Thoracic aorta (tissue), 2 donors: Measurements from ENCODE around the gene PLXDC1. TPM values are rescaled to one million over a fixed set of nuclear protein-coding genes. Genes with fewer than 3 reads are reported as not detected.

Experiments
- ATAC-seq: fragments of 150-250 bp; one replicate; pipeline ENCODE4 v1.8.0; 2017; ENCODE audit warnings: low read depth; ENCODE audit not compliant: insufficient number of reproducible peaks, low FRiP score
- DNase-seq: peaks from one replicate; pipeline ENCODE4 v3.0.0-alpha.2; 2020; ENCODE audit warnings: low spot score
- H3K27ac ChIP-seq, 2 donors: fragments of 200-600 bp; sonication (generic); 1 replicate in 1 of 2; 2 replicates in 1 of 2; pipeline ENCODE4 v1.5.1; 2016; ENCODE audit warnings: mild to moderate bottlenecking in 2 of 2, moderate library complexity in 2 of 2
- H3K27me3 ChIP-seq: fragments of 200-600 bp; sonication (generic); replicated peaks from 2 replicates; pipeline ENCODE4 v1.6.0; 2016; ENCODE audit warnings: mild to moderate bottlenecking; ENCODE audit not compliant: insufficient read depth
- H3K36me3 ChIP-seq: fragments of 200-600 bp; sonication (generic); one replicate; pipeline ENCODE4 v1.5.1; 2016
- H3K4me1 ChIP-seq, 2 donors: fragments of 200-600 bp; sonication (generic); 1 replicate in 1 of 2; 2 replicates in 1 of 2; pipeline versions ENCODE4 v1.5.1 to v1.6.0; 2016; ENCODE audit warnings: low read depth in 2 of 2, mild to moderate bottlenecking in 1 of 2; ENCODE audit not compliant: control insufficient read depth in 1 of 2
- H3K4me3 ChIP-seq: fragments of 200-600 bp; sonication (generic); 2 replicates; pipeline ENCODE4 v1.5.1; 2016; ENCODE audit warnings: mild to moderate bottlenecking
- H3K9me3 ChIP-seq: fragments of 200-600 bp; sonication (generic); 2 replicates; pipeline ENCODE4 v1.5.1; 2016
- total RNA-seq, 2 donors: library from RNA; depleted of rRNA; stranded (reverse); fragments of >200 nt; gene quantifications; one replicate each; pipeline versions ENCODE4 v1.1.0 to v1.2.3, GENCODE V29; 2016
- TF ChIP-seq, protein P1 (sequence below): fragments of 200-600 bp; sonication (generic); IDR thresholded peaks from one replicate; pipeline ENCODE4 v1.5.1; 2019; ENCODE audit warnings: antibody characterized with exemption

PLXDC1 gene
- 10 to 100 TPM in 1 of 2 donors, 1 to 10 TPM in 1; 7.0 to 13.9 TPM for total RNA-seq

DNA sequence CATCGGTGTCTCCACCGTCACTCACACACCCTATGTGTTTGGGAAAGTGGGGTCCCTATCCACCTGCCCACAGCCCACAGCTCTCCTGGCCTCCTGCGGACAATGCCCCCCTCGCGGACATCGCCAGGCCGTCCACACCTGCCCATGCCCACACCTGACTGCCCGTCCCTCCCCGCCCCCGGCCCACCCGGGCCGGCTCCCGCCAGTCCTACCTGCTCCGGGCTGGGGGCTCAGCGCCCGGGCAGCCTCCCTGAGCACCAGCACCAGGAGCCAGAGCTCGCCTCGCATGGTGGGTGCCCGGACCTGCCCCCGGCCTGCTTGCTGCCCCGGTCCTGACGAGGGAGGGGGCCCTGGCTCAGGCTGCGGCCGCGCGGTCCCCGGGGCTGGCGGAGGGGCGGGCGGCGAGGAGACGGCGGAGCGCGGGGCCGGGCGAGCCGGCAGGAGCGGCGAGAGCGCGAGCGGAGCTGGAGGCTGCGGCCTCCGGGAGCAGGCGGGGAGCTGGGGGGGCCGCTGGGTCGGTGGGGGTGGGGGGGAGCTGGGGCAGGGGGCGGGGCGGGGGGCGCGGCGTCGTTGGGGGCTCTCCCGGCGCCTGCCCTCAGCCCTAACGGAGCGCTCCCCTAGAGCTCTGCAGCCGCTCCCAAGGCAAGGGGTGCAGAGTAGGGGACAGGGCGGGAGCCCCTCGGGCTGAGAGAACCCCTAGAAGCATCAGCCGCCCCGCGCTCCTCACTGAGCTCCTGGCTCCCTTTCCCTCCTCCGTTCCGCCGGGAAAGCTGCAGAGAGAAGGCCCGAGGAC lies at the start of gene PLXDC1:
Gene PLXDC1, minus strand, starts transcription at position 488 of the 793 bp plus-strand sequence. Its CDS starts 200 bp downstream, at position 288.
- TF ChIP-seq, protein P1, sequence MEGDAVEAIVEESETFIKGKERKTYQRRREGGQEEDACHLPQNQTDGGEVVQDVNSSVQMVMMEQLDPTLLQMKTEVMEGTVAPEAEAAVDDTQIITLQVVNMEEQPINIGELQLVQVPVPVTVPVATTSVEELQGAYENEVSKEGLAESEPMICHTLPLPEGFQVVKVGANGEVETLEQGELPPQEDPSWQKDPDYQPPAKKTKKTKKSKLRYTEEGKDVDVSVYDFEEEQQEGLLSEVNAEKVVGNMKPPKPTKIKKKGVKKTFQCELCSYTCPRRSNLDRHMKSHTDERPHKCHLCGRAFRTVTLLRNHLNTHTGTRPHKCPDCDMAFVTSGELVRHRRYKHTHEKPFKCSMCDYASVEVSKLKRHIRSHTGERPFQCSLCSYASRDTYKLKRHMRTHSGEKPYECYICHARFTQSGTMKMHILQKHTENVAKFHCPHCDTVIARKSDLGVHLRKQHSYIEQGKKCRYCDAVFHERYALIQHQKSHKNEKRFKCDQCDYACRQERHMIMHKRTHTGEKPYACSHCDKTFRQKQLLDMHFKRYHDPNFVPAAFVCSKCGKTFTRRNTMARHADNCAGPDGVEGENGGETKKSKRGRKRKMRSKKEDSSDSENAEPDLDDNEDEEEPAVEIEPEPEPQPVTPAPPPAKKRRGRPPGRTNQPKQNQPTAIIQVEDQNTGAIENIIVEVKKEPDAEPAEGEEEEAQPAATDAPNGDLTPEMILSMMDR = no peak
- no peaks in the 10 kb centered on the region for H3K36me3 ChIP-seq
- ATAC-seq = no peak
- peaks cover 11 to 18% of the 10 kb centered on the region in 2 donors for H3K4me1 ChIP-seq
- H3K27ac ChIP-seq = no peak within 1 kb of the TSS
- no peak for DNase-seq
- H3K27me3 ChIP-seq = no peaks in the 10 kb centered on the region
- no peaks in the 10 kb centered on the region for H3K9me3 ChIP-seq
- H3K4me3 ChIP-seq = peak within 1 kb of the TSS; percentile 90

DNA sequence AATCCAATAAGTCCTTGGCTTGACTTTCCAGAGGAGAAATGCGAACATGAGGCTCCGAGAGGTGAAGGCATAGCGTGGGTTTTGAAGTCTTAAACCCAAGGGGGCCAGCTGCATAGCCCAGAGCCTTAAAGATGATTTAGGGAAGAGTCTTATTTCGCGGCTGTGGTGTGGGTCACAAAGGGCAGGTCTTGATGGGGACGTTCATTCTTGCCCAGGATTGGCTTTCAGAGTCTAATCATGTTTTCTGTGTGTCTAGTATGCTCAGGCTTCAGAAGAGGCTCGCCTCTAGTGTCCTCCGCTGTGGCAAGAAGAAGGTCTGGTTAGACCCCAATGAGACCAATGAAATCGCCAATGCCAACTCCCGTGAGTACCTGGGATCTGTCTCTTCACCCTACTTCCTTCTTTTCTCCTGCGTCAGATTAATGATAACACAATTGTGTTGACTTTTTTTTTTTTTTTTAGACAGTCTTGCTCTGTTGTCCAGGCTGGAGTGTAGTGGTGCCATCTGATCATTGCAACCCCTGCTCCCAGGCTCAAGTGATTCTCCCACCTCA lies 49.6 kb upstream of the PLXDC1 start:
- no peak for ATAC-seq

DNA sequence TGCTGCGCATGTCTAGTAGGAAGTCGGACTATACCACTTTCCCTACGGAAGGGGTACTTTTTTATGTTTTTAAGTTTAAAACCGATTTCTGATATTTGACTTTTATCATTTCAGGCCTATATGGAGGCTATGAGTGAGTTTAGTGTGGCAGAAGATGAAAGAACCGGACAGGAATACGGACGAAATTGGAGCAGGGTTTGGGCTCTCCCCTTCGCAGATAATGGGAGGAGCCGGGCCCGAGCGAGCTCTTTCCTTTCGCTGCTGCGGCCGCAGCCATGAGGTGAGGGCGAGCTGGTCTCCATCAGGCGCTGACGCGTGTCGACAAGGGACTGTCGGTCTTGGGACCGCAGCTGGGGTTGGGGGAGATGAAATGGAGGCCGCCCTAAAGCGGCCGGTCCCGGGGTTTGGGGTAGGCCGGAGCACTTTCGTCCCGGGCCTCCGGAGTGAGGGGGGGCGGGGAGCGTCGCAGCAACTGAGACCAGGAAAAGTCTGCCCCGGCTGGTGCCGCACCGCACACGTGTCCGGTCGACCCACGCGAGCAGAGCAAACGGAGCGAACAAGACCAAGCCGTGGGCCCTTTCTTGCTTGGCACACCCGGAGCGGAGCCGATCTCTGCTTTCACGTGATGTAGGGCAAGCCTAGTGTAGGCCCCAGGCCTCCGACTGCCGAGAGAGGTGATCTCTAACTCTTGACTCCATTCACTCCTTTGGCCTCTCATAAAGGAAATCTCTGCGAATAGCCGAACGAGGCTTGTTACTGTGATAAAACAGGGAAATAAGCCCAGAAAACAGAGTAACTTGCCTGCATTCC lies 48.8 kb upstream of the PLXDC1 start, which contains the start of gene RPL19:
Gene RPL19, plus strand, starts transcription at position 214 of the 810 bp plus-strand sequence. Its CDS starts 62 bp downstream, at position 276.
- Histone ChIP-seq H3K9me3 (no peaks in the 10 kb centered on the region), H3K27ac (peak within 1 kb of the TSS; percentile 92 to 97), H3K4me3 (peak within 1 kb of the TSS; percentile 80), H3K27me3 (no peaks in the 10 kb centered on the region), H3K4me1 (peaks cover 28 to 44% of the 10 kb centered on the region in 2 donors), H3K36me3 (peaks cover 36% of the 10 kb centered on the region)
- DNase-seq (no peak), ATAC-seq (peak; percentile 45)
- TF ChIP-seq, protein P1 = no peak

More for the DNA sequence above, 49.6 kb upstream of the PLXDC1 start:
- Histone ChIP-seq H3K4me1 (peaks cover 20 to 36% of the 10 kb centered on the region in 2 donors), H3K36me3 (peaks cover 36% of the 10 kb centered on the region), H3K4me3 (peak overlapping the region; percentile 80), H3K9me3 (no peaks in the 10 kb centered on the region), H3K27me3 (no peaks in the 10 kb centered on the region), H3K27ac (peak overlapping the region; percentile 92 to 97)
- no peak for DNase-seq
- TF ChIP-seq, protein P1 = no peak

DNA sequence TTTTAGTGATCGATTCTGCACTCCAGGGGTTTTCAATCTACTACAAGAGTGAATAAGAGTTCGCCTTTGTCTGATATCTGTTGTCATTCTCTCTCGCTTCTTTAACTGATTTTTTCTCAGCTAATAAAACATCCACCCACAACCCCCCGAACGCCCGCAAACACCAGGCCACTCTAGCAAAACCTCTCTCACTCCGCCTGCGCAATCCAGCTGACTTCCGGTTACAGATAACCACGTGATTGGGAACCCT lies 48.3 kb upstream of the PLXDC1 start:
- Histone ChIP-seq H3K9me3 (no peaks in the 10 kb centered on the region), H3K27me3 (no peaks in the 10 kb centered on the region), H3K4me3 (peak overlapping the region; percentile 80), H3K4me1 (peaks cover 33 to 49% of the 10 kb centered on the region in 2 donors), H3K27ac (peak overlapping the region; percentile 92 to 97), H3K36me3 (peaks cover 32% of the 10 kb centered on the region)
- ATAC-seq (peak; percentile 78), DNase-seq (peak; percentile 86)
- TF ChIP-seq, protein P1 = no peak

DNA sequence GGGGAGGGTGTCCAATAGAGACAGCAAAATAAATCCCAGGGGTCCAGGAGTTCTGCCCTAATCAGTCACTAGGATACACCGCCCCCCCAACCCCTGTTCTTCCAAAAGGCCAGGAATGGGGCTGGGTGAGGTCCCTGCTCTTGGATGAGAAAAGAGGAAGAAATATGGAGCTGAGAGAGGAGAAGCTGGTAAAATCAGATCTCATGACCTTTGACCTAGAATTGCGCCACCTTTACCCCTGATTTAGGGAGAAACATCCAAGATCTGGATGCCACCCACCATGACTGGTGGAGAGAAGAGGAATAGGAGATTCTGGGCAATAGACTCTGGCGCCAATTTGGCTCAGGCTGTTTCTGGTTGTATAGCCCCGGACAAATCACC lies 46.7 kb upstream of the PLXDC1 start:
- DNase-seq (no peak), ATAC-seq (no peak)
- Histone ChIP-seq H3K4me3 (peak overlapping the region; percentile 82), H3K4me1 (peaks cover 45 to 65% of the 10 kb centered on the region in 2 donors), H3K36me3 (peaks cover 24% of the 10 kb centered on the region), H3K27ac (peak overlapping the region; percentile 92 to 97), H3K27me3 (no peaks in the 10 kb centered on the region), H3K9me3 (no peaks in the 10 kb centered on the region)
- TF ChIP-seq, protein P1 = no peak
